IPS-18a (cell line): ENCODE results near the gene CCDC86.

Experiments used
- H3K27ac ChIP-seq: one replicate; pipeline ENCODE4 v1.5.1; 2013; ENCODE audit warnings: low read length
- H3K27me3 ChIP-seq: one replicate; pipeline ENCODE4 v1.6.1; 2013; ENCODE audit warnings: mild to moderate bottlenecking, low read length; ENCODE audit not compliant: control insufficient read depth, insufficient read depth
- H3K36me3 ChIP-seq: one replicate; pipeline ENCODE4 v1.6.1; 2013; ENCODE audit warnings: low read depth, low read length; ENCODE audit not compliant: control insufficient read depth
- H3K4me1 ChIP-seq: one replicate; pipeline ENCODE4 v1.6.1; 2013; ENCODE audit warnings: low read depth, low read length; ENCODE audit not compliant: control insufficient read depth
- H3K4me3 ChIP-seq: one replicate; pipeline ENCODE4 v1.5.1; 2013; ENCODE audit warnings: low read length
- H3K9ac ChIP-seq: one replicate; pipeline ENCODE4 v1.6.1; 2013; ENCODE audit warnings: mild to moderate bottlenecking, low read length, moderate library complexity
- H3K9me3 ChIP-seq: one replicate; pipeline ENCODE4 v1.6.1; 2013; ENCODE audit warnings: low read depth, low read length; ENCODE audit not compliant: control insufficient read depth

The CCDC86 gene

GRCh38 chr11:60847896-60848295 lies 6.0 kb downstream of the CCDC86 start:
- H3K36me3 ChIP-seq: peaks cover 35% of the 10 kb centered on the region
- no peak overlapping the region for H3K27ac ChIP-seq
- peaks cover 8% of the 10 kb centered on the region for H3K4me1 ChIP-seq
- H3K27me3 ChIP-seq: no peaks in the 10 kb centered on the region
- H3K4me3 ChIP-seq: no peak overlapping the region
- no peaks in the 10 kb centered on the region for H3K9me3 ChIP-seq
- no peak overlapping the region for H3K9ac ChIP-seq

- no peaks in the 10 kb centered on the region for H3K9me3 ChIP-seq
- peaks cover 2% of the 10 kb centered on the region for H3K4me1 ChIP-seq
- H3K36me3 ChIP-seq: peaks cover 35% of the 10 kb centered on the region
- H3K4me3 ChIP-seq: no peak overlapping the region
- no peak overlapping the region for H3K9ac ChIP-seq
- no peak overlapping the region for H3K27ac ChIP-seq
- peaks cover 6% of the 10 kb centered on the region for H3K27me3 ChIP-seq
Measured at GRCh38 chr11:60848714-60849151, 6.8 kb downstream of the CCDC86 start.

- no peaks in the 10 kb centered on the region for H3K9me3 ChIP-seq
- no peaks in the 10 kb centered on the region for H3K4me1 ChIP-seq
- H3K27me3 ChIP-seq: peaks cover 6% of the 10 kb centered on the region
- peaks cover 34% of the 10 kb centered on the region for H3K36me3 ChIP-seq
- no peak overlapping the region for H3K9ac ChIP-seq
- H3K4me3 ChIP-seq: no peak overlapping the region
- H3K27ac ChIP-seq: no peak overlapping the region
Measured at GRCh38 chr11:60849641-60850520, 8.0 kb downstream of the CCDC86 start.

- H3K9me3 ChIP-seq: no peaks in the 10 kb centered on the region
- H3K4me1 ChIP-seq: no peaks in the 10 kb centered on the region
- H3K27ac ChIP-seq: no peak overlapping the region
- peaks cover 6% of the 10 kb centered on the region for H3K27me3 ChIP-seq
- no peak overlapping the region for H3K9ac ChIP-seq
- no peak overlapping the region for H3K4me3 ChIP-seq
- H3K36me3 ChIP-seq: peaks cover 31% of the 10 kb centered on the region
Measured at GRCh38 chr11:60851327-60852104, 9.6 kb downstream of the CCDC86 start.

- H3K36me3 ChIP-seq: peaks cover 31% of the 10 kb centered on the region
- peaks cover 6% of the 10 kb centered on the region for H3K27me3 ChIP-seq
- no peaks in the 10 kb centered on the region for H3K4me1 ChIP-seq
- H3K9me3 ChIP-seq: no peaks in the 10 kb centered on the region
- H3K27ac ChIP-seq: no peak overlapping the region
- H3K4me3 ChIP-seq: peak overlapping the region; percentile 21
- no peak overlapping the region for H3K9ac ChIP-seq
Measured at GRCh38 chr11:60852117-60852981, 10.4 kb downstream of the CCDC86 start.

- no peaks in the 10 kb centered on the region for H3K4me1 ChIP-seq
- no peak overlapping the region for H3K4me3 ChIP-seq
- no peaks in the 10 kb centered on the region for H3K9me3 ChIP-seq
- H3K9ac ChIP-seq: no peak overlapping the region
- H3K27me3 ChIP-seq: peaks cover 6% of the 10 kb centered on the region
- peaks cover 29% of the 10 kb centered on the region for H3K36me3 ChIP-seq
- H3K27ac ChIP-seq: no peak overlapping the region
Measured at GRCh38 chr11:60852982-60853950, 11.4 kb downstream of the CCDC86 start.

GRCh38 chr11:60854140-60854846 lies 12.4 kb downstream of the CCDC86 start:
- no peak overlapping the region for H3K4me3 ChIP-seq
- H3K4me1 ChIP-seq: no peaks in the 10 kb centered on the region
- H3K9ac ChIP-seq: no peak overlapping the region
- no peak overlapping the region for H3K27ac ChIP-seq
- no peaks in the 10 kb centered on the region for H3K9me3 ChIP-seq
- H3K36me3 ChIP-seq: peaks cover 20% of the 10 kb centered on the region
- peaks cover 6% of the 10 kb centered on the region for H3K27me3 ChIP-seq

- peaks cover 6% of the 10 kb centered on the region for H3K27me3 ChIP-seq
- no peaks in the 10 kb centered on the region for H3K4me1 ChIP-seq
- peaks cover 12% of the 10 kb centered on the region for H3K36me3 ChIP-seq
- H3K9ac ChIP-seq: no peak overlapping the region
- no peak overlapping the region for H3K27ac ChIP-seq
- H3K4me3 ChIP-seq: no peak overlapping the region
- H3K9me3 ChIP-seq: no peaks in the 10 kb centered on the region
Measured at GRCh38 chr11:60854847-60855725, 13.2 kb downstream of the CCDC86 start.

- H3K27me3 ChIP-seq: peaks cover 6% of the 10 kb centered on the region
- no peak within 1 kb of the TSS for H3K4me3 ChIP-seq
- H3K36me3 ChIP-seq: peaks cover 3% of the 10 kb centered on the region
- no peaks in the 10 kb centered on the region for H3K4me1 ChIP-seq
- no peak within 1 kb of the TSS for H3K27ac ChIP-seq
- H3K9me3 ChIP-seq: no peaks in the 10 kb centered on the region
- H3K9ac ChIP-seq: no peak within 1 kb of the TSS
Measured at GRCh38 chr11:60855726-60856633, 14.1 kb downstream of the CCDC86 start, which contains the start of gene PTGDR2. Gene PTGDR2, minus strand, starts transcription at chr11:60855950. Its CDS starts 2,228 bp downstream, at chr11:60853722.
